Type B pancreatic cell (in vitro differentiated cells): ENCODE measurements around the gene PSMB8. TPM values are rescaled to one million over a fixed set of nuclear protein-coding genes. Genes with fewer than 3 reads are reported as not detected.

Experiments
- DNase-seq: peaks from one replicate; pipeline ENCODE4 v3.0.0; 2021; ENCODE audit warnings: mixed read lengths; ENCODE audit not compliant: unreplicated experiment; ENCODE audit errors: extremely low spot score
- H3K27ac Mint-ChIP-seq: 2 replicates; pipeline ENCODE4 v1.8.0; 2021; ENCODE audit warnings: mild to moderate bottlenecking, mixed read lengths
- H3K27me3 Mint-ChIP-seq: 2 replicates; pipeline ENCODE4 v1.8.0; 2021; ENCODE audit warnings: mixed read lengths
- H3K36me3 Mint-ChIP-seq: 2 replicates; pipeline ENCODE4 v1.8.0; 2021; ENCODE audit warnings: mixed read lengths
- H3K4me1 Mint-ChIP-seq: one replicate; pipeline ENCODE4 v1.8.0; 2021; ENCODE audit warnings: mixed read lengths; ENCODE audit not compliant: unreplicated experiment
- H3K4me3 Mint-ChIP-seq: 2 replicates; pipeline ENCODE4 v1.8.0; 2021; ENCODE audit warnings: mild to moderate bottlenecking, mixed read lengths
- H3K9me3 Mint-ChIP-seq: 2 replicates; pipeline ENCODE4 v1.8.0; 2021; ENCODE audit warnings: mixed read lengths
- CTCF ChIP-seq: fragments of 200-600 bp; sonication (generic); conservative IDR thresholded peaks from 2 replicates; pipeline ENCODE4 v1.5.0; 2021; ENCODE audit warnings: antibody characterized with exemption, mild to moderate bottlenecking
- total RNA-seq: library from RNA; stranded (reverse); gene quantifications from 2 replicates; pipeline ENCODE4 v1.2.1, GENCODE V29; 2021; ENCODE audit warnings: low replicate concordance

The PSMB8 gene
- total RNA-seq, 1 donor from 2014 or later = 17.3 TPM

DNA sequence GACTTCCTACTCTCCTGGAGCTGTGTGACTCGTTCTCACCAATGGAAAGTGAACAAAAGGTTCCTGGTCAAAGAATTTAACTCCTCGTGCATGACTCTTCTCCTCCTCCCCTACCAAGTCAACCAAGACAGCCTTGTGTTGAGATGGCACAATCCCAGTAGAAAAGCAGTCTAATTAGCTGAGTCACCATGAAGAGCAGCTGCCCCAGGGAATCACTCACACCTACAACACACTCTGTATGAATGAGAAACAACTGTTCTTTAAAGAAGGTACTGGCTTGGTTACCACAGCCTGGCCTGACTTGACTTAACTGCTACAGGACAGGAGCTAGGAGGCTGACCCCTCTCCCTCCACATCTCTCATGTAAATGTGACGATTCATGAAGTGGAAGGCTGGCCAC is 24.1 kb downstream of the PSMB8 start:
- Mint-ChIP-seq H3K9me3 (peaks cover 8% of the 10 kb centered on the region), H3K4me1 (no peaks in the 10 kb centered on the region), H3K36me3 (no peaks in the 10 kb centered on the region), H3K4me3 (no peak overlapping the region), H3K27me3 (peaks cover 3% of the 10 kb centered on the region), H3K27ac (peak overlapping the region; percentile 91)
- no peak for DNase-seq
- no peak for TF ChIP-seq CTCF

DNA sequence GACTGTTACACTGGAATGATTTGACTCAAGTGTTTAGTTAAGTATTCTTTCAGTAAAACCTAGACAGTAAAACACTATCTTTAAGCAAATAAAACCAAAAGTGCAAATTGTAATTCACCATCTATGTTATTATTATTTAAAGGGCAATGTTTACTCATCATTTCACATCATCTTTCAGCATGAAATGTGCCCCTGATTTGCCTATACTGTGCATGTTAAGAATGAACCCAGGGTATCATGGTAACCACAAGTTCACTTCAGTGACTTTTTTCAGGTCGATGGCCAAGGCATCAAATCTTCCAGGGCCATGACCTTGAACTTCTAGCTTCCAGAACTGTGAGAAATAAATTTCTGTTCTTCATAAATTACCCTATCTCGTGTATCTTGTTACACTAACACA is 25.0 kb downstream of the PSMB8 start:
- H3K9me3 Mint-ChIP-seq = peaks cover 8% of the 10 kb centered on the region
- H3K4me1 Mint-ChIP-seq = no peaks in the 10 kb centered on the region
- H3K36me3 Mint-ChIP-seq = no peaks in the 10 kb centered on the region

GRCh38 chr6:32816746-32817204 is 27.1 kb downstream of the PSMB8 start, which contains the start of gene HLA-DOB:
Gene HLA-DOB (minus strand): TSS chr6:32817002. CDS start chr6:32816951, 51 bp downstream.
- TF ChIP-seq CTCF = no peak
- Mint-ChIP-seq H3K4me1 (no peaks in the 10 kb centered on the region), H3K4me3 (peak within 1 kb of the TSS; percentile 65), H3K27me3 (peaks cover 18% of the 10 kb centered on the region), H3K36me3 (no peaks in the 10 kb centered on the region), H3K9me3 (peaks cover 8% of the 10 kb centered on the region), H3K27ac (peak within 1 kb of the TSS; percentile 99)
- DNase-seq = no peak

More for the DNA sequence above, 25.0 kb downstream of the PSMB8 start:
- TF ChIP-seq CTCF = no peak
- Mint-ChIP-seq H3K27ac (peak overlapping the region; percentile 91), H3K4me3 (no peak overlapping the region), H3K27me3 (peaks cover 3% of the 10 kb centered on the region)
- DNase-seq = no peak

DNA sequence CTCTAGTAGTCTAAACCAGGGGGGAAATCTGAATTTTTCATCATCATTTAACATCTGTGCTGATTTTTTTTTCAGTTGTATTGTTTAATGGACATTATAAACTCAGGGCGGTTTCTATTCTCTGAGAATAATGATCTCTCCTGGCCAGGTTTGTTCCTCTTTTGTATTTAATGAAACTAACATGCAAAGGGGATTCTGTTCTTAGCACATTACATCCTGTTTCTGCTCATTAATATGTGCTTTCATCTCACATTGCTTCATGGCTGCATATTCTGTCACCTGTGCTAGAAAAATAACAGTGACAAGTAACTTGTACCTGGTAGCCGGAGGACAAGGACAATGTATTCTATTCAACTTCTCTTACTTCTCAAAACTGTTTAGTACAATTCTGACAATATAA is 27.9 kb downstream of the PSMB8 start:
- TF ChIP-seq CTCF = no peak
- Mint-ChIP-seq H3K4me1 (no peaks in the 10 kb centered on the region), H3K27ac (peak overlapping the region; percentile 99), H3K4me3 (peak overlapping the region; percentile 65), H3K9me3 (peaks cover 8% of the 10 kb centered on the region), H3K27me3 (peaks cover 18% of the 10 kb centered on the region), H3K36me3 (no peaks in the 10 kb centered on the region)
- no peak for DNase-seq

DNA sequence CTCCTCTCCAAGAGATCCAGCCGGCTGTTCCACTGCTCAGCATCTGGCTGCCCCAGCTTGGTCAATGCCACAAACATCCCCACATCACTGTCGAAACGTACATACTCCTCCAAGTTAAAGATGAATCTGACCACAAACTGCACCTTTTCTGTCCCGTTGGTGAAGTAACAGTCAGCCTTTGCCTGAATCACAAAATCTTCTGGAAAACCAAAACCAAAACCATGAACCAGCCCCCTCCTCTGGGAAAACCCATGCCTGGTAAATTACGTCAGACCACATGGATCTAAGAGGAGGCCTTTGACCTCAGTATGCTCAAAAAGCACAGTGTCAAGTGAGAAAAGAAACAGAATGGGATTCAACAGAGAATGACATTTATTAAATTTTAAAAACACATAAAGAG is 28.7 kb downstream of the PSMB8 start:
- no peak for TF ChIP-seq CTCF
- DNase-seq = no peak

DNA sequence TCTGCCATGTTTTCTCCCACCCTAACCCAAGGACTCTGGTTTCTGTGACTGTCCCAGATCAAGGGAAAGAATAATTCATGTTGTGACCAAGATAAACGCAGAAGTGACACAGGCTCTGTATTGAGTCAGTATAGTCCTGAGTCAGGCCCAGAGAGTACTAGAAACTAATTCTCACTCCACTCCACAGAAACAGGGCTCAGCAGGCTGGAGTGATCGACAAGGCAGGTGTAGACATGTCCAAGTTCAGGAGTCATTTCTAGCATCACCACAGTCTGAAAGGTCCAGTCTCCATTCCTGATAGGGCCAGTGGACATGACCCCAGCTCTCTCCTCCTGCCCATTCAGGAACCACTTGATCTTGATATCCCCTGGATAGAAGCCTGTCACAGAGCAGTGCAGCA is 29.7 kb downstream of the PSMB8 start:
- Mint-ChIP-seq H3K27ac (no peak overlapping the region), H3K9me3 (peaks cover 8% of the 10 kb centered on the region), H3K4me1 (no peaks in the 10 kb centered on the region), H3K4me3 (no peak overlapping the region), H3K36me3 (no peaks in the 10 kb centered on the region), H3K27me3 (peaks cover 22% of the 10 kb centered on the region)
- no peak for DNase-seq
- no peak for TF ChIP-seq CTCF

More for the DNA sequence above, 28.7 kb downstream of the PSMB8 start:
- no peak overlapping the region for H3K4me3 Mint-ChIP-seq
- H3K36me3 Mint-ChIP-seq = no peaks in the 10 kb centered on the region
- H3K4me1 Mint-ChIP-seq = no peaks in the 10 kb centered on the region
- peaks cover 8% of the 10 kb centered on the region for H3K9me3 Mint-ChIP-seq
- H3K27me3 Mint-ChIP-seq = peaks cover 22% of the 10 kb centered on the region
- H3K27ac Mint-ChIP-seq = peak overlapping the region; percentile 99
